Measurements from ENCODE around the gene CACNA2D3.

- TF ChIP-seq EZH2 (optimal IDR thresholded peaks at IDR 0.05; ENCODE audit: low read depth, low read length) (no peak), CTCF (IDR thresholded peaks at IDR 0.05; ENCODE audit: low read length) (no peak)
These were observed 661.3 kb downstream of the CACNA2D3 start for GRCh38 chr3:54783611-54784010.
